Osteocyte (in vitro differentiated cells): ENCODE measurements around the gene TMEM94. TPM values are rescaled to one million over a fixed set of nuclear protein-coding genes. Genes with fewer than 3 reads are reported as not detected.

ENCODE experiments used
- DNase-seq: peaks from one replicate; pipeline ENCODE4 v3.0.0; 2021; ENCODE audit warnings: mixed read lengths; ENCODE audit not compliant: unreplicated experiment; ENCODE audit errors: extremely low spot score
- H3K27ac Mint-ChIP-seq: one replicate; pipeline ENCODE4 v1.8.0; 2021; ENCODE audit warnings: mild to moderate bottlenecking, mixed read lengths; ENCODE audit not compliant: unreplicated experiment
- H3K27me3 Mint-ChIP-seq: one replicate; pipeline ENCODE4 v1.8.0; 2021; ENCODE audit warnings: mixed read lengths; ENCODE audit not compliant: unreplicated experiment
- H3K36me3 Mint-ChIP-seq: one replicate; pipeline ENCODE4 v1.8.0; 2021; ENCODE audit warnings: mixed read lengths; ENCODE audit not compliant: unreplicated experiment
- H3K4me1 Mint-ChIP-seq: one replicate; pipeline ENCODE4 v1.8.0; 2021; ENCODE audit warnings: mixed read lengths; ENCODE audit not compliant: unreplicated experiment
- H3K4me3 Mint-ChIP-seq: one replicate; pipeline ENCODE4 v1.8.0; 2021; ENCODE audit warnings: mild to moderate bottlenecking, moderate library complexity, mixed read lengths; ENCODE audit not compliant: unreplicated experiment
- H3K9me3 Mint-ChIP-seq: one replicate; pipeline ENCODE4 v1.8.0; 2021; ENCODE audit warnings: mixed read lengths; ENCODE audit not compliant: unreplicated experiment
- microRNA-seq: library from miRNA; unstranded; fragments of <30 nt; microRNA quantifications from one replicate; pipeline ENCODE4 v1.1.0, GENCODE V29; 2020; ENCODE audit not compliant: unreplicated experiment
- total RNA-seq: library from RNA; stranded (reverse); gene quantifications from 2 replicates; pipeline ENCODE4 v1.2.1, GENCODE V29; 2021
- TF ChIP-seq, protein P1 (sequence below): fragments of 200-600 bp; sonication (generic); IDR thresholded peaks from 2 replicates; pipeline ENCODE4 v1.5.0; 2021; ENCODE audit warnings: antibody characterized with exemption, mild to moderate bottlenecking, moderate library complexity

TMEM94 gene
- total RNA-seq, 1 donor from 2014 or later, result 78.4 TPM

DNA sequence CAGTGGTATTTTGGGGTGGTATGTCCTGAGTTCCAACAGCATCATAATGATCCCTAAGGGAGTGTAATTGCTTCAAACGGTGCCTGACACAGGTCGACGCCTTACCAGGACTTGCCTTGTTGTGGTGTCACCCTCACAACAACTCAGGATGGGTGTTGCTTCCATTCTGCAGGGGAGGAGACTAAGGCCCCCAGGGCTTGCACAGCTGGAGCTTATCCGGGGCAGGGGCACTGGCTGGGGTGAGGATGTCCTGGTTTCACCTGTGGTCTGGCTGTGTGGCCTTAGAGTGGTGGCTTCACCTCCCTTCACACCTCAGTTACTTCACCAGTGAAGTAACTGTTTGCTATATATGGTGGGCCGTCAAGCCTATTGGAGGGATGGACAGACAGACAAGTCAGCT lies 92.4 kb downstream of the TMEM94 start:
- no peak overlapping the region for H3K4me3 Mint-ChIP-seq
- peaks cover 5% of the 10 kb centered on the region for H3K27me3 Mint-ChIP-seq
- H3K27ac Mint-ChIP-seq, result no peak overlapping the region

More for the DNA sequence above, 92.4 kb downstream of the TMEM94 start:
- TF ChIP-seq, protein P1, sequence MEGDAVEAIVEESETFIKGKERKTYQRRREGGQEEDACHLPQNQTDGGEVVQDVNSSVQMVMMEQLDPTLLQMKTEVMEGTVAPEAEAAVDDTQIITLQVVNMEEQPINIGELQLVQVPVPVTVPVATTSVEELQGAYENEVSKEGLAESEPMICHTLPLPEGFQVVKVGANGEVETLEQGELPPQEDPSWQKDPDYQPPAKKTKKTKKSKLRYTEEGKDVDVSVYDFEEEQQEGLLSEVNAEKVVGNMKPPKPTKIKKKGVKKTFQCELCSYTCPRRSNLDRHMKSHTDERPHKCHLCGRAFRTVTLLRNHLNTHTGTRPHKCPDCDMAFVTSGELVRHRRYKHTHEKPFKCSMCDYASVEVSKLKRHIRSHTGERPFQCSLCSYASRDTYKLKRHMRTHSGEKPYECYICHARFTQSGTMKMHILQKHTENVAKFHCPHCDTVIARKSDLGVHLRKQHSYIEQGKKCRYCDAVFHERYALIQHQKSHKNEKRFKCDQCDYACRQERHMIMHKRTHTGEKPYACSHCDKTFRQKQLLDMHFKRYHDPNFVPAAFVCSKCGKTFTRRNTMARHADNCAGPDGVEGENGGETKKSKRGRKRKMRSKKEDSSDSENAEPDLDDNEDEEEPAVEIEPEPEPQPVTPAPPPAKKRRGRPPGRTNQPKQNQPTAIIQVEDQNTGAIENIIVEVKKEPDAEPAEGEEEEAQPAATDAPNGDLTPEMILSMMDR, result no peak
- Mint-ChIP-seq H3K9me3 (no peaks in the 10 kb centered on the region), H3K4me1 (peaks cover 18% of the 10 kb centered on the region), H3K36me3 (no peaks in the 10 kb centered on the region)
- no peak for DNase-seq

Small RNA genes lying within 50 kb of the gene (microRNA-seq; reads per million reads assigned to microRNA genes)
- gene MIR6785, result not detected

Other genes with a start within 250 kb of the TMEM94 start
- 34.3 and 34.6 TPM in 2 replicates for gene GGA3, start 195.0 kb upstream of the TMEM94 start, total RNA-seq
- gene MRPS7, start 194.8 kb upstream of the TMEM94 start, total RNA-seq, result 49.6 and 50.4 TPM in 2 replicates
- 25.4 and 27.9 TPM in 2 replicates for gene MIF4GD, start 185.4 kb upstream of the TMEM94 start, total RNA-seq
- 8.6 and 12.3 TPM in 2 replicates for gene SLC25A19, start 167.2 kb upstream of the TMEM94 start, total RNA-seq
- 59.1 and 61.8 TPM in 2 replicates for gene GRB2, start 51.0 kb upstream of the TMEM94 start, total RNA-seq
- gene CASKIN2, start 58.9 kb downstream of the TMEM94 start, total RNA-seq, result 28.1 and 32.6 TPM in 2 replicates
- gene TSEN54, start 59.9 kb downstream of the TMEM94 start, total RNA-seq, result 12.6 and 23.3 TPM in 2 replicates
- 2.4 and 3.3 TPM in 2 replicates for gene LLGL2, start 69.1 kb downstream of the TMEM94 start, total RNA-seq
- 40.8 and 42.5 TPM in 2 replicates for gene MYO15B, start 131.2 kb downstream of the TMEM94 start, total RNA-seq
- 0.24 and 0.42 TPM in 2 replicates for gene SMIM5, start 176.8 kb downstream of the TMEM94 start, total RNA-seq
- 39.2 and 44.7 TPM in 2 replicates for gene RECQL5, start 210.5 kb downstream of the TMEM94 start, total RNA-seq
- gene SAP30BP, start 210.7 kb downstream of the TMEM94 start, total RNA-seq, result 88.1 and 103 TPM in 2 replicates